NT2/D1 (cell line): ENCODE results near the gene THBS2.

Experiments used
- DNase-seq: peaks from one replicate; pipeline ENCODE4 v3.0.0-alpha.2; 2011; ENCODE audit warnings: low read depth, low spot score
- H3K27me3 ChIP-seq: 2 replicates; pipeline ENCODE4 v1.6.0; 2011; ENCODE audit warnings: mild to moderate bottlenecking; ENCODE audit not compliant: insufficient read length, insufficient read depth
- H3K36me3 ChIP-seq: 2 replicates; pipeline ENCODE4 v1.6.1; 2011; ENCODE audit warnings: mild to moderate bottlenecking, low read length, mixed read lengths; ENCODE audit not compliant: insufficient read depth, insufficient read length
- H3K4me1 ChIP-seq: 2 replicates; pipeline ENCODE4 v1.5.1; 2011; ENCODE audit not compliant: insufficient read depth, insufficient read length
- H3K4me3 ChIP-seq: 2 replicates; pipeline ENCODE4 v1.5.1; 2011; ENCODE audit warnings: low read depth; ENCODE audit not compliant: insufficient read length
- H3K9ac ChIP-seq: 2 replicates; pipeline ENCODE4 v1.6.0; 2011; ENCODE audit warnings: low read depth; ENCODE audit not compliant: insufficient read length
- H3K9me3 ChIP-seq: 2 replicates; pipeline ENCODE4 v1.5.1; 2011; ENCODE audit warnings: mild to moderate bottlenecking, low read length; ENCODE audit not compliant: insufficient read depth
- SUZ12 ChIP-seq: IDR thresholded peaks from 2 replicates; pipeline ENCODE4 v1.6.1; 2011; ENCODE audit not compliant: insufficient read length, insufficient read depth; ENCODE audit errors: extremely low read depth
- YY1 ChIP-seq: IDR thresholded peaks from 2 replicates; pipeline ENCODE4 v1.6.1; 2011; ENCODE audit not compliant: insufficient read length, insufficient read depth
- ZNF274 ChIP-seq: IDR thresholded peaks from 2 replicates; pipeline ENCODE4 v1.6.1; 2011; ENCODE audit warnings: mild to moderate bottlenecking, low read depth, low read length

The THBS2 gene

DNA sequence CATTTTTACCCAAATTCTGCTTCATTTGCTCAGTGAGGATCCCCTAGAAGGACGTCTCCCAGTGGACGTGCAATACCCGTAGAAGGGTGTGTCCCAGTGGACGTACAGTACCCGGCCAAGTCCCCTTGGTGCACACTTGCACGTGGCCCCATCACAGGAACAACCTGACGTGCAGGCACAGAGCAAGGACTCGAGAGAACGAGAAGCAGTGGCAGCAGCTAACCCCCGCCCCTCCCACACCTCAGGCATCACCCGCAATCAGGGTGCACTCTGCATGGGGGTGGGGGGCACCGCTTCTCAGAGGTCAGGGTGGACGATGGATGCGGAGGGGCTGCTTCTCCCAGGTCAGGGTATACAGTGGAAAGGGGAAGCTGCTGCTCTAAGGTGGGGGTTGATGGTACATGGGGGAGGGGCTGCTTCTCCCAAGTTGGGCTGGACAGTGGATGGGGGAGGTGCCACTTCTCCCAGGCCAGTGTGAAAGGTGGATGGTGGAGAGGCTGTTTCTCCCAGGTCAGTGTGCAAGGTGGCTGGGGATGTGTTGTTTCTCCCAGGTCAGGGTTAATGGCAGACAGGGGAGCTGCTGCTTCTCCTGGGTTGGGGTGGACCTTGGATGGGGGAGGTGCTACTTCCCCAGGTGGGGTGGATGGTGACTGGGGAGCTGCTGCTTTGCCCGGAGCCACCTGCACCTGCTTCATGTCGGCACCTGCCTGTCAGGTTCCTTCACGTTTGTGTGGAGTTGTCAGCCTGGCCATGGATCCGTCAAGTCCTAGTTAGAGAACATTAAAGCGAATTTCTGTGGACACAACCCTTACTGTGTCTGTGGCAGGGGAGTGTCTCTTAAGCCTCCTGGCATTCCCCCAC is 1.0 kb upstream of the THBS2 start:
- no peaks in the 10 kb centered on the region for H3K9me3 ChIP-seq
- no peaks in the 10 kb centered on the region for H3K36me3 ChIP-seq
- no peak for DNase-seq
- H3K27me3 ChIP-seq, result peaks cover 56% of the 10 kb centered on the region
- H3K4me1 ChIP-seq, result peaks cover 8% of the 10 kb centered on the region
- H3K9ac ChIP-seq, result no peak overlapping the region
- TF ChIP-seq YY1 (no peak), SUZ12 (no peak), ZNF274 (no peak)
- H3K4me3 ChIP-seq, result no peak overlapping the region

DNA sequence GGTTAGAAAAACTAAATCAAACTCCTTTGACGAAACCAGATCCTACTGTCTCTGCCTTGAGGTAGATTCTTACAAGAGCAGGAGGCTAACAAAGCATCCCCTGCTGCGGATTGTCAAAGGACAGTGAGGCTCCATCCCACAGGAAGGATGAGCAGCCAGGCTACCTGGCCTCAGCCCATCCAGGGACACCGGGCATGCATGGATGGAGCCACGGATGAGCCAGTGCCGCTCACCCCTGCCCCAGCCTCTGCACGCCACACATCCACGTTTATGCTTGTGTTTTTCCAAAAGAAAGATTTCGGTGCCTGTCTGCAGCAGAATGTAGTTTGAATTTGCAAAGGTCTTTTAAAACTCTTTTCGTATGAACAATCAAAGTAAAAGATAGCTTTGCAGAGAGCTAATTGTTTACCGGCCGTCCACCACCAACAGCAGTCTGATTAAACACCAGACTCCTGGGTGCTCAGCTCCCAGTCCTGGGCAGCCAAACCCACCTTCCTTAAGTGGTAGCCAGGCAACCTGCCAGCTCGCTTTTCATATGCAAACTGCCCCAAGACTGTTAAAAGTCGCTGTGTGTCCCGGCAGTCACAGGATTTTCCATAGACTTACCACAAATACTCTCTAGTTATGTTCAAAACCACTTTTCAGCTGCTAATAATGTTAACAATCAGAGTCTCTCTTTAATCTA is 999 bp downstream of the THBS2 start:
- DNase-seq, result no peak
- H3K4me3 ChIP-seq, result peak overlapping the region; percentile 13
- H3K4me1 ChIP-seq, result peaks cover 8% of the 10 kb centered on the region
- H3K9ac ChIP-seq, result peak overlapping the region; percentile 24
- H3K9me3 ChIP-seq, result no peaks in the 10 kb centered on the region
- no peak for TF ChIP-seq ZNF274
- TF ChIP-seq SUZ12, result no peak
- no peak for TF ChIP-seq YY1
- H3K36me3 ChIP-seq, result peaks cover 11% of the 10 kb centered on the region
- peaks cover 56% of the 10 kb centered on the region for H3K27me3 ChIP-seq

DNA sequence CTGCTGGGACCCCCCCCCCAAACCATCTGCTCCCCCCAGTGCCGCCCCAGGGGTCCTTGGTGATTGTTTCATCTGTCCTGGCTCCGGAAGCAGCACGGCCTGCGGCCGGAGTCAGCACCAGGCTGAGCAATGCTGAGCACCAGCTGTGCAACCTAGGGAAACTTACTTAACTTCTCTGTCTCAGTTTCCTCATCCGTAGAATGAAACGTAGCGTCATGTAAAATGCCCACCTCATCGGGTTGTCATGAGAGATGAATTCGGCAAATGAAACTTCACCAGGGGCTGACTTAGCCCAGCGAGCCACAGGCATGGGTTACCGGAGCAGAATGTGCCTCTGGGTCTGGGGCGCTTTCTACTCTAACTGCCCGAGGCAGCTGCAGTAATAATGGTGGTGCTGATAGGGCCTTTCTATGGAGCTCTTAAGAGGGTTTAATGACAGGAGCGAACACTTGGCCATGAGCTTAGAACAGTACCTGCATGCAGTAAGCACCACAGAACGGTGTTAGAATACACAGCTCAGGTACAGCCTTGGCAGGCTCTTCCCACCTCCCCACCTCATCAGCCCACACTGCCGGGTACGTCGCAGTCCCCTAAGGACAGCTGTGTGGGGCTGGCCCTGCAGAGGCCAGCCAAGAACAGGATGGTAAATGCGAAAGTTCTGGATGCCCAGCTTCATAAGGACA is 1.7 kb downstream of the THBS2 start:
- DNase-seq, result no peak
- H3K9ac ChIP-seq, result peak overlapping the region; percentile 24
- H3K27me3 ChIP-seq, result peaks cover 49% of the 10 kb centered on the region
- no peaks in the 10 kb centered on the region for H3K9me3 ChIP-seq
- H3K4me1 ChIP-seq, result peaks cover 8% of the 10 kb centered on the region
- peaks cover 14% of the 10 kb centered on the region for H3K36me3 ChIP-seq
- TF ChIP-seq SUZ12 (no peak), ZNF274 (no peak), YY1 (no peak)
- H3K4me3 ChIP-seq, result no peak overlapping the region

DNA sequence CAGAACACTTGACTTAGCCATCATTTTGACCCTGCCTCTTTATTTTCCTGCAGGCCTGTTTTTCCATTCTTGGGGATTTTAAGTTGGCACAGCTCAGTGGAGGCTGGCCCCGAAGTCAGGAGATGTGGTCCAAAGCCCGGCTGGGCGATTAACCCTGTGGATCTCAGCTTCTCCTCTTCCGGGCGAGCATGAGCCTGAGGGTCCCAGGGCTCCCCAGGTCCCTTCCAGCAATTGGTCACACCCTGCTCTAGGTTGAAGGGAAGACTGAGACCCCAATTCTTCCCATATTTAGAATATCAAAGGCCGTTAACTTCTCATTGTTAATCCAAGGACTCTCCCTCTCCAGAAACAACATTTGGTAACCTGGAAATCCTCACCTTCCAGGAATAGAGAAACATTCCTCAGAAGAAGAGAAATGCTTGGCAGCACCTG is 2.3 kb downstream of the THBS2 start:
- H3K36me3 ChIP-seq, result peaks cover 14% of the 10 kb centered on the region
- no peaks in the 10 kb centered on the region for H3K9me3 ChIP-seq
- no peak for DNase-seq
- no peak overlapping the region for H3K4me3 ChIP-seq
- H3K9ac ChIP-seq, result no peak overlapping the region
- peaks cover 45% of the 10 kb centered on the region for H3K27me3 ChIP-seq
- TF ChIP-seq ZNF274, result no peak
- TF ChIP-seq SUZ12, result no peak
- no peak for TF ChIP-seq YY1
- H3K4me1 ChIP-seq, result peaks cover 8% of the 10 kb centered on the region

DNA sequence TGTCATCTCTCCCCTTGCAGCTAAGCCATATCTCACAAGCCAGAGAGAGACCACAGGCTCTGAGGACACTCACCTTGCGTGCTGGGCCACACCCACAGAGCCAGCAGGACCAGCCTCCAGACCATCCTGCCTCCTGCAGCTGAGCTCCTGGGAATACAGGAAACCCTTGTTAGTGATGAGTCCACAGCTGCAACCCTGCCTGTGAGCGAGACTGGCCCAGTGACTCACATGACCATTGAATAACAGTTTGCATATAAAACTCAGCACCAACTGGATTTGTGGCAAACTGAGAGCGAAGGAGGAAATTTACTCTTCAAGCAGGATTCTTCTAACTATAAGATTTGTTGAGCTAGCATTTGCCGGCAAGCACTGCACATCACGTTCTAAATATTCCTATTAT is 3.0 kb downstream of the THBS2 start:
- H3K9me3 ChIP-seq, result no peaks in the 10 kb centered on the region
- H3K4me1 ChIP-seq, result peaks cover 8% of the 10 kb centered on the region
- peaks cover 14% of the 10 kb centered on the region for H3K36me3 ChIP-seq
- DNase-seq, result no peak
- no peak for TF ChIP-seq SUZ12
- no peak for TF ChIP-seq ZNF274
- no peak for TF ChIP-seq YY1
- H3K4me3 ChIP-seq, result no peak overlapping the region
- H3K27me3 ChIP-seq, result peaks cover 38% of the 10 kb centered on the region
- H3K9ac ChIP-seq, result no peak overlapping the region

DNA sequence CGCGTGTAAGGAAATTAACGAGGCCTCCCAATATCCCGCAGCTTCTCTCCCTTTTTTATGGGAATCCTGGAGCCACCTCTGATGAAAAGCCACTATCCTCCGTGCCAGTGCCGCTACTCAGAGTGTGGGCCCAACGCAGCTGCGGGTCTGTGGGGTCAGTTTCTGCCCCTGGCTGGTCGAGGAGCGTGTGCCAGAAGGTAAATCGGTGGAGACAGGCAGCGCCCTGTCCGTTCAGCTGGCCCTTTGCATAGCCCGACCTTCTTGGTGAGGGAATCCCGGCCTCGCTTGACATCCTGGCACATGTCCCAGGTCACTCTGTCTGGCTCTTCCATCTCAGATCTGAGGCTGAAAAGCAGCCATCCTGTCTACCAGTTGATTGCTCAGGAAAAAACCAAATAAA is 4.6 kb downstream of the THBS2 start:
- H3K27me3 ChIP-seq, result peaks cover 22% of the 10 kb centered on the region
- no peak overlapping the region for H3K9ac ChIP-seq
- H3K9me3 ChIP-seq, result no peaks in the 10 kb centered on the region

DNA sequence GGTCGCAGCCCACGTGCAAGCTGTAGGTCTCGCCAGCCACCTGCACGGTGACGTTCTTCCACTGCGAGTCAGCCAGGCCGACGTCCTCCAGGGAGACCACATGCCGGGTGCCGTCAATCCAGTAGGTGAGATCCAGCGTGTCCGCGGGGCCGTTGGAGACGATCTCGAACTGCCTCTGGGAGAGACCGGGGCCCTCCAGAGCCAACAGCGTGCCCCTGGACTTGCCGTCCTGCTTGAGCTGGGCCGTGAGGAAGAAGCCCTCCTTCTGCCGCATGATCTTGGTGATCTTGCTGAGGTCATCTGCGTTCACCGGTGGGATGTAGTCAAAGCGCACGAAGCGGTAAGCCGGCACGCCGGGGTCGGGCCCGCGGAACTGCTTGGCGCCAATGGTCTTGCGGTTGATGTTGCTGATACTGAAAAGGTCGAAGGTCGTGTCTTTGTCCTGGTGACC is 5.1 kb downstream of the THBS2 start:
- Histone ChIP-seq H3K27me3 (peaks cover 16% of the 10 kb centered on the region), H3K36me3 (peaks cover 14% of the 10 kb centered on the region), H3K4me1 (peaks cover 2% of the 10 kb centered on the region), H3K4me3 (no peak overlapping the region), H3K9me3 (no peaks in the 10 kb centered on the region), H3K9ac (no peak overlapping the region)
- TF ChIP-seq ZNF274 (no peak), YY1 (no peak), SUZ12 (no peak)
- DNase-seq, result no peak

More for the DNA sequence above, 4.6 kb downstream of the THBS2 start:
- H3K4me3 ChIP-seq, result no peak overlapping the region
- TF ChIP-seq ZNF274 (no peak), SUZ12 (no peak), YY1 (no peak)
- H3K4me1 ChIP-seq, result peaks cover 2% of the 10 kb centered on the region
- H3K36me3 ChIP-seq, result peaks cover 14% of the 10 kb centered on the region
- no peak for DNase-seq
